ENCODE measurements around the gene NLRC5.

NLRC5 gene

GRCh38 chr16:57043248-57043647, 53.9 kb downstream of the NLRC5 start:
- ChIA-PET POLR2A (ENCODE audit: low non-redundant PET) (no interaction called here), CTCF (no interaction called here)
- no peak for TF ChIP-seq CTCF (conservative IDR thresholded peaks at IDR 0.05; ENCODE audit: low read depth)
- no peak overlapping the region for H3K27ac ChIP-seq
- DNase-seq (ENCODE audit: low spot score), result no peak

GRCh38 chr16:57044931-57045693, 55.8 kb downstream of the NLRC5 start:
- H3K27ac ChIP-seq, result no peak overlapping the region
- POLR2A ChIA-PET (ENCODE audit: low non-redundant PET), result no interaction called here
- CTCF ChIA-PET, result interaction anchor here (0.6 to 1.0 kb wide), 3 partner anchors 14 to 244 kb away, joined by 3 to 4 read pairs (median 3); no protein-coding TSS in a partner anchor
- no peak for TF ChIP-seq CTCF (conservative IDR thresholded peaks at IDR 0.05; ENCODE audit: low read depth)
- DNase-seq (ENCODE audit: low spot score), result no peak

- CTCF ChIA-PET, result interaction anchor here (0.6 to 1.0 kb wide), 4 partner anchors 14 to 47 kb away, joined by 3 to 4 read pairs (median 4); no protein-coding TSS in a partner anchor
- POLR2A ChIA-PET (ENCODE audit: low non-redundant PET), result no interaction called here
- peak; percentile 36 for DNase-seq (ENCODE audit: low spot score)
- TF ChIP-seq CTCF (conservative IDR thresholded peaks at IDR 0.05; ENCODE audit: low read depth), result peak; percentile 35
- H3K27ac ChIP-seq, result no peak overlapping the region
Measured at GRCh38 chr16:57045694-57046381, 56.5 kb downstream of the NLRC5 start.

GRCh38 chr16:57048095-57048494, 58.7 kb downstream of the NLRC5 start:
- DNase-seq (ENCODE audit: low spot score), result no peak
- no peak overlapping the region for H3K27ac ChIP-seq
- POLR2A ChIA-PET (ENCODE audit: low non-redundant PET), result no interaction called here
- CTCF ChIA-PET, result no interaction called here
- no peak for TF ChIP-seq CTCF (conservative IDR thresholded peaks at IDR 0.05; ENCODE audit: low read depth)

- no peak for TF ChIP-seq CTCF (conservative IDR thresholded peaks at IDR 0.05; ENCODE audit: low read depth)
- DNase-seq (ENCODE audit: low spot score), result no peak
- H3K27ac ChIP-seq, result no peak overlapping the region
- ChIA-PET CTCF (interaction anchor here (0.5 kb wide), 1 partner anchor 123 kb away, joined by 3 read pairs; no protein-coding TSS in a partner anchor), POLR2A (ENCODE audit: low non-redundant PET) (no interaction called here)
Measured at GRCh38 chr16:57049678-57050077, 60.3 kb downstream of the NLRC5 start.

GRCh38 chr16:57051696-57052228, 62.4 kb downstream of the NLRC5 start:
- ChIA-PET POLR2A (ENCODE audit: low non-redundant PET) (no interaction called here), CTCF (no interaction called here)
- DNase-seq (ENCODE audit: low spot score), result no peak
- no peak for TF ChIP-seq CTCF (conservative IDR thresholded peaks at IDR 0.05; ENCODE audit: low read depth)
- H3K27ac ChIP-seq, result no peak overlapping the region
